HG02884 (cell line): ENCODE results near the gene MAMDC4.

Source experiments
- ATAC-seq: cut with Tn5 transposase; IDR thresholded peaks from one replicate; pipeline ENCODE4 v1.9.1; 2021; ENCODE audit warnings: mild to moderate bottlenecking, moderate library complexity; ENCODE audit not compliant: unreplicated experiment

MAMDC4 gene

DNA sequence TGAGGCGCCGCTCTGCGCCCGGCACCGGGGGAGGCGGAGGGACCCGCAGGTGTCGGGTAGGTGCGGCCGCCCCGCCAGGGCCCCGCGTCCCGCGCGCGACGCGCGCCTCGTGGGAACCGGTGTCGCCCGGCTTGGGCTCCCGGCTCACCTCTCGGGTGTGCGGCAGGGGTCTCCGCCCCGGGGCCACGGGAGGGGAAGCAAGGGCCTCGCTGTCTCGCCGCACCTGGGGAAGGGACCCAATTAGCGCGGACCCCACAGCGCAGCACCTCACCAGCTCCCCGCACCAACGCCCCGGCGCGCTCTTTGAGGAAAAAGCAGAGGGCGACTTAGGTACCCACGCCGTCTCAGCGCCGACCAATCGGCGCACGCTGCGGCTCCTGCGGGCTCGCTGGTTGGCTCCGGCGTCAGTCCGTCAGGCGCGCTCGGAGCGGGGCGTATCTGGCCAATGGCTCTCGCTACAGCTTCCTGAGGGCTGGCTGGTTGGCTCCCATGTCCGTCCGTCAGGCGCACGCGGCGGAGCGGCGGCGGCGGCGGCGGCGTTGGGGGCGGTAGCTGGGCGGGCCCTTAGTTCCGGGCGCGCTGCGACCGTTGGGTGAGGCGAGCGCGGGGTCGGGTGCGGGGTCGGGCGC lies 33.9 kb downstream of the MAMDC4 start, which contains the start of gene TRAF2:
TSS of gene TRAF2 (plus strand) at position 567 of the 629 bp plus-strand sequence. CDS start 12,225 bp downstream, outside the sequence.
- peak; percentile 81 for ATAC-seq

- no peak for ATAC-seq
Observed at GRCh38 chr9:136886610-136887597, 34.8 kb downstream of the MAMDC4 start.

- no peak for ATAC-seq
Observed at GRCh38 chr9:136888454-136888853, 36.3 kb downstream of the MAMDC4 start.

GRCh38 chr9:136889858-136890257 lies 37.7 kb downstream of the MAMDC4 start:
- no peak for ATAC-seq

DNA sequence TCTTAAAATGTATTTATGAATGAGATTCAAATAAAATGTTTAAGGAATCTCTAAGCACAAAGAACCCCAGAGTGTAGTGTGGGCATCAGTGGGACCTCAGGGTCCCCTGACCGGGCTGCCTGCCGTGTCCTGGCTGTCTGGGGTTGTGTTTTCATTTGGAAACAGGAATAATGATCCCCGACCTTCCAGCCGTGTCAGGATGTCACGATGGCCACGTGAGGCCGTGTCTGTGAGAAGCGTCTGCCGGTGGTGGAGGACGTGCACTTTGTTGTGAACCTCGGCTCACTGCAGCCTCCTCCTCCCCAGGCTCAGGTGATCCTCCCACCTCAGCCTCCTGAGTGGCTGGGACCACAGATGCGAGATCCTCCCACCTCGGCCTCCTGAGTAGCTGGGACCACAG lies 38.5 kb downstream of the MAMDC4 start:
- no peak for ATAC-seq

GRCh38 chr9:136896027-136896426 lies 43.9 kb downstream of the MAMDC4 start:
- no peak for ATAC-seq

DNA sequence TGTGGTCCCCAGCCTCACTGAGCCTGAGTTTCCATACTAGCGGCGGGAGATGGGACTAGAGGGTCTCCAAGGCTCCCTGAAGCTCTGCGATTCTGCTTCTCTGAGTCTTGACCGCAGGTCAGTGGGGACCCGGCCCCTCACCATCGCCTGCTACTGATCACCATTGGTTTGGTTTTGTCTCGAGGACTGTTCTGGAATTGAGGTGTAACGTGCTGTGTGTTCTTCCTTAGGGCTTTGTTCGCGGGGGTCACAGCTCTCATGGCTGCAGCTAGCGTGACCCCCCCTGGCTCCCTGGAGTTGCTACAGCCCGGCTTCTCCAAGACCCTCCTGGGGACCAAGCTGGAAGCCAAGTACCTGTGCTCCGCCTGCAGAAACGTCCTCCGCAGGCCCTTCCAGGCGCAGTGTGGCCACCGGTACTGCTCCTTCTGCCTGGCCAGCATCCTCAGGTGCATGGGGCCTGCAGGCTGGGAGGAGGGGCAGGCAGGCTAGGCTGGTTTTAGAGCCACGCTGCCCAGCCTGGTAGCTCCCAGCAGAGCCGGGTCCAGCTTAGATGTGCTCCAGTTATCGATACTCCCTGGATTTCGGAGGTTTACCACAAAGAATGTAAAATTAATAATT lies 46.4 kb downstream of the MAMDC4 start:
- ATAC-seq = no peak

- peak; percentile 42 for ATAC-seq
Observed at GRCh38 chr9:136899196-136899595, 47.0 kb downstream of the MAMDC4 start.

DNA sequence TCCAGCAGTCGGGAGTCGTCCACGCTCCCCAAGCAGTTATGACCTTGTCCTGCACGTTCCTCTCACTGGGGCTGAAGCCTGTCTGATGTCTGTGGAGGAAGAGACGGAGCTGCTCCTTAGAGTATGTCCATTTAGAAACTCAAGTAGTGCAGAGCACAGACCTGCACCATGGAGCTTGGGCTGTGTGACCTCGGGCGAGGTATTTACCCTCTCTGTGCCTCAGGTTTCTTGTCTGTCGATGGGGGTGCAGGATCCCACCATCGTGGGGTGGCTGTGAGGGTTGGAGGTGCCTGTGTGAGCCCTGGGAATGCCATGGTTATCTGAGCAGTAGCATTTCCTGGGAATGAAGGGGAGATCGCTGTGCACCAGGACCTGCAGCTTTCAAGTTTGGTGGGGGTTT lies 48.4 kb downstream of the MAMDC4 start:
- ATAC-seq = no peak

- no peak for ATAC-seq
Observed at GRCh38 chr9:136900988-136901515, 48.9 kb downstream of the MAMDC4 start.

DNA sequence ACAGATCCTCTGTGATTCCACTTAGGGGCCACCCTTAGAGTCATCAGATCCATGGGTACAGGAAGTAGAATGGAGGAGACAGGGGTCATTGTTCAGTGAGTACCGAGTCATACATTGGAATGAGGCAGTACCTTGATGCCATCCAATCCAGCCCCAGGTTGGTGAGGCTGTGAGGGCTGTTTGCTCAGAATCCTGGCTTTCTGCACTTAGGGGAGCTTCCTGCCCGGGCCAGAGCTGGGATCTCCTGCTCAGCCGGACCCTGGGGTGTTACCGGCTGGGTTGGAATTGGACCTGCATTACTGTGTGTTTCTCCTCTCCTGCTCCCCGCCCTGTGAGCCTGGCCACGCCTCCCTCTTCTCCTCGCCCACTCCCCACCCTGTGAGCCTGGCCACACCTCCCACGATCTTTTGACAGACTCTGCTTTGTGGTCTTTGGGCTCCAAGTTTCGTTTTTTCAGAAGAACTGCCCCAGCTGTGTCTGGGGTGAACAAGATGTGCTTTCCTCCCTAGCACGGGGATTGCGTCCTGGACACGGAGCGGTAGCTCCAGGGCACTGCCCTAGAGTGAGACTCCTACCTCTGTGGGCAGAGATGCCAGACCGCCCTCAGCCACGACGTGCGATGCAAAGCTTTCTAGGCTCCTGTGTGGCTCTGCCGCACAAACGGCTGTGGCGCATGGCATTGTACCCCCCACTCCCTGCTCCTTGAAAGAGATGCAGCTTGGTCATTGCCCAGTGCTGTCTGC lies 49.5 kb downstream of the MAMDC4 start:
- ATAC-seq = no peak

- ATAC-seq = no peak
Observed at GRCh38 chr9:136902259-136902821, 50.2 kb downstream of the MAMDC4 start.

DNA sequence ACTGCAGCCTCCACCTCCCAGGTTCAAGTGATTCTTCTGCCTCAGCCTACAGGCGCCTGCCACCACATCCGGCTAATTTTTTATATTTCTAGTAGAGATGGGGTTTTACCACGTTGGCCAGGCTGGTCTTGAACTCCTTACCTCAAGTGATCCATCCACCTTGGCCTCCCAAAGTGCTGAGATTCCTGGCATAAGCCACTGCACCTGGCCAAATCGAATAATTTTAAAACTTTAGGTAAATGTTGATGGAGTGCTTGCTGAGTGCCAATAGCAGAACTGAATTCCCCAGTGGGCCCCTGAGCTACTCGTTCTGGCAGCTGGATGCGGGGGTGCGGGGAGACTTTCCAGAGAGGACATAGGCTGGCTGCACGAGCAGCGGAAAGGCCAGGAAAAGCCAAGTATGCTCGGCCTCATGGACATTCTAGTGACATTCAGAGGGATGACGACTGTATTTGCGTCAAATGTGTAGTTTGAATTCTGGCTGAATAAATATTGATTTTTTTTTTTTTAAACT lies 51.0 kb downstream of the MAMDC4 start:
- ATAC-seq = no peak

GRCh38 chr9:136906266-136906665 lies 54.1 kb downstream of the MAMDC4 start:
- no peak for ATAC-seq

- no peak for ATAC-seq
Observed at GRCh38 chr9:136907011-136907914, 55.1 kb downstream of the MAMDC4 start.
